Stimulated activated CD4-positive, alpha-beta T cell treated with anti-CD3 and anti-CD28 coated beads, Interleukin-1b, Interleukin-23, amount 100 ng/mL, for 24 hours (primary cell): Measurements from ENCODE around the gene TMEM238L.
"Not testable (repeated sequence)": the region's sequence is repeated elsewhere in the genome, so short reads cannot be mapped to it uniquely, and the experiment has no call there.

Experiments
- DNase-seq, 4 experiments: peaks; one replicate each; pipeline ENCODE4 v3.0.0-alpha.2; 2020; ENCODE audit warnings: low read depth in 4 of 4, low spot score in 1 of 4

Gene TMEM238L

GRCh38 chr17:10803830-10804475 lies at the start of gene TMEM238L:
TSS of gene TMEM238L (minus strand) at chr17:10804099. CDS start at chr17:10803963, 136 bp downstream.
- no peak for DNase-seq

- not testable (repeated sequence) for DNase-seq
These were observed 42.7 kb upstream of the TMEM238L start for GRCh38 chr17:10846636-10847035.

- no peak for DNase-seq
These were observed 41.5 kb upstream of the TMEM238L start for GRCh38 chr17:10845388-10845751.

- DNase-seq = peak; percentile 37 to 61 (median 52)
These were observed 40.9 kb upstream of the TMEM238L start for GRCh38 chr17:10844621-10845387.

GRCh38 chr17:10843811-10844210 lies 39.9 kb upstream of the TMEM238L start:
- no peak for DNase-seq

GRCh38 chr17:10842658-10843057 lies 38.8 kb upstream of the TMEM238L start:
- no peak for DNase-seq

GRCh38 chr17:10838682-10839081 lies 34.8 kb upstream of the TMEM238L start:
- no peak for DNase-seq

- no peak for DNase-seq
These were observed 34.0 kb upstream of the TMEM238L start, which contains the start of gene PIRT for GRCh38 chr17:10837921-10838320. TSS of gene PIRT (minus strand) at chr17:10838087. CDS start at chr17:10825645, 12,442 bp downstream.

GRCh38 chr17:10836966-10837590 lies 33.2 kb upstream of the TMEM238L start:
- DNase-seq = no peak

GRCh38 chr17:10836145-10836544 lies 32.2 kb upstream of the TMEM238L start:
- no peak for DNase-seq

GRCh38 chr17:10831696-10832095 lies 27.8 kb upstream of the TMEM238L start:
- DNase-seq = no peak

GRCh38 chr17:10827898-10828552 lies 24.1 kb upstream of the TMEM238L start:
- DNase-seq = no peak

GRCh38 chr17:10824874-10825273 lies 21.0 kb upstream of the TMEM238L start:
- no peak for DNase-seq

GRCh38 chr17:10821770-10822169 lies 17.9 kb upstream of the TMEM238L start:
- no peak for DNase-seq

- no peak for DNase-seq
These were observed 17.2 kb upstream of the TMEM238L start for GRCh38 chr17:10821054-10821453.

- no peak for DNase-seq
These were observed 11.4 kb upstream of the TMEM238L start for GRCh38 chr17:10815319-10815718.

- no peak for DNase-seq
These were observed 10.2 kb upstream of the TMEM238L start for GRCh38 chr17:10814075-10814474.

GRCh38 chr17:10812674-10813073 lies 8.8 kb upstream of the TMEM238L start:
- no peak for DNase-seq

- no peak for DNase-seq
These were observed 5.7 kb upstream of the TMEM238L start for GRCh38 chr17:10809605-10810004.

- no peak for DNase-seq
These were observed 3.8 kb upstream of the TMEM238L start for GRCh38 chr17:10807704-10808128.

- DNase-seq = no peak
These were observed 2.8 kb upstream of the TMEM238L start for GRCh38 chr17:10806545-10807262.
